HT-29 (cell line): ENCODE data around the gene CNPY1. TPM values are rescaled to one million over a fixed set of nuclear protein-coding genes. Genes with fewer than 3 reads are reported as not detected.
"Not testable (repeated sequence)": the region's sequence is repeated elsewhere in the genome, so short reads cannot be mapped to it uniquely, and the experiment has no call there.

ENCODE experiments used
- DNase-seq: peaks from one replicate; pipeline ENCODE4 v3.0.0-alpha.2; 2015; ENCODE audit warnings: low spot score
- total RNA-seq: library from RNA; depleted of rRNA; stranded (reverse); fragments of >200 nt; shearing (Covaris generic); gene quantifications from 2 replicates; pipeline ENCODE4 v1.2.3, GENCODE V29; 2014

The CNPY1 gene
- total RNA-seq, 1 experiment from 2014 or later = not detected

- DNase-seq = no peak
Measured at GRCh38 chr7:155578016-155578415, 31.7 kb upstream of the CNPY1 start.

- no peak for DNase-seq
Measured at GRCh38 chr7:155577509-155577905, 31.1 kb upstream of the CNPY1 start.

- peak; percentile 20 for DNase-seq
Measured at GRCh38 chr7:155576900-155577508, 30.6 kb upstream of the CNPY1 start.

GRCh38 chr7:155576416-155576815 lies 30.1 kb upstream of the CNPY1 start:
- DNase-seq = no peak

GRCh38 chr7:155574556-155575290 lies 28.4 kb upstream of the CNPY1 start:
- DNase-seq = no peak

- no peak for DNase-seq
Measured at GRCh38 chr7:155571581-155572345, 25.4 kb upstream of the CNPY1 start.

- DNase-seq = no peak
Measured at GRCh38 chr7:155570991-155571390, 24.6 kb upstream of the CNPY1 start.

GRCh38 chr7:155570171-155570958 lies 24.0 kb upstream of the CNPY1 start:
- no peak for DNase-seq

- DNase-seq = no peak
Measured at GRCh38 chr7:155569681-155570080, 23.3 kb upstream of the CNPY1 start.

- no peak for DNase-seq
Measured at GRCh38 chr7:155568842-155569494, 22.6 kb upstream of the CNPY1 start.

GRCh38 chr7:155568333-155568660 lies 21.9 kb upstream of the CNPY1 start:
- no peak for DNase-seq

- no peak for DNase-seq
Measured at GRCh38 chr7:155567646-155568332, 21.4 kb upstream of the CNPY1 start.

GRCh38 chr7:155566011-155566836 lies 19.9 kb upstream of the CNPY1 start:
- DNase-seq = no peak

GRCh38 chr7:155565596-155565995 lies 19.2 kb upstream of the CNPY1 start:
- DNase-seq = no peak

- not testable (repeated sequence) for DNase-seq
Measured at GRCh38 chr7:155562976-155563375, 16.6 kb upstream of the CNPY1 start.

- DNase-seq = no peak
Measured at GRCh38 chr7:155562106-155562505, 15.7 kb upstream of the CNPY1 start.

GRCh38 chr7:155560982-155561686 lies 14.8 kb upstream of the CNPY1 start:
- DNase-seq = no peak

- DNase-seq = no peak
Measured at GRCh38 chr7:155560196-155560885, 14.0 kb upstream of the CNPY1 start.
